NCI-H2196 (cell line): ENCODE measurements around the gene MROH8.
"Not testable (repeated sequence)": the region's sequence is repeated elsewhere in the genome, so short reads cannot be mapped to it uniquely, and the experiment has no call there.

Experiments
- DNase-seq: peaks from one replicate; lab custom pipeline; 2025; ENCODE audit not compliant: unreplicated experiment; lab: John Stamatoyannopoulos, UW

MROH8 gene

DNA sequence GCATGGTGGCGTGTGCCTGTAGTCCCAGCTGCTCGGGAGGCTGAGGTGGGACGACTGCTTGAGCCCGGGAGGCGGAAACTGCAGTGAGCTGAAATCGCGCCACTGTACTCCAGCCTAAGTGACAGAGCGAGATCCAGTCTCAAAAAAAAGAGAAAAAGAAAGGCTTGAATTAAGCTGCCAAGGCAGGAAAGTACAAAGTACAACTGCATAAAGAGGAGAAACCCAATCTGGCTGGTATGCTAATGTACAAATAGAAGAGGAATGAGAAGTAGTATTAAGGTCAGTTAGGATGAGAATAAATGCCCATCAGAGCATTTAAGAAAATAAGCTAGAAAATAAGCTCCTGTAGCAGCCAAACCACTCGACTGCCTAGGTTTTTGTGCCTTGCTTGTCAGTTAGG, 23.4 kb downstream of the MROH8 start:
- DNase-seq = no peak

DNA sequence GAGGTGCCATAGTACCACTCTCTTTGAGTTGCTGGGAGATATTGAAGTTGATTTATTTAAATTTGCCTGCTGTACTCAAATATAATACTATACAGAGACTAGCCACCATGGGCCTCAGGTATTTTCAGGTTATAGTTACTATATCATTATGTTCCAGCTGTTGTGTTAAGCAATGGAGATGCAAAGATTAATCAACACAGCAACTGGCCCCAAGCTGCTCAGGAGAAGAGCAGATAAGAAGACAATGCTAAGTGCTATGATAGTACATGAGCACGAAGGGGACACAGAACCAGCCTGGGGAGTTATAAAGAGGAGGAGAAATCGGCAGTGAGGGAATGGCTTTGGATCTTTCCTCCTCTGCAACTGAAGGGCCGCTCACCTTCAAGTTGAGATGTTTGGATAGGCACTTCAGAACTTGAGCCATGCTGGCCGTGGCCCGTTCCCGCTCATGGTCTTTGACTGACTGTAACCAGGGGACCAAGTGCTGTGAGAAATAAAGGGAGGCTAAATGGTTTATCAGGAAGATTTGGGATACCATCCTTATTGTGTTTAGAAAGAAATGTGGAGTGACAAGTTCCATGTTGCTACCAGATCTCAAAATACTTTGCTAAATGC, 24.6 kb downstream of the MROH8 start:
- DNase-seq = no peak

DNA sequence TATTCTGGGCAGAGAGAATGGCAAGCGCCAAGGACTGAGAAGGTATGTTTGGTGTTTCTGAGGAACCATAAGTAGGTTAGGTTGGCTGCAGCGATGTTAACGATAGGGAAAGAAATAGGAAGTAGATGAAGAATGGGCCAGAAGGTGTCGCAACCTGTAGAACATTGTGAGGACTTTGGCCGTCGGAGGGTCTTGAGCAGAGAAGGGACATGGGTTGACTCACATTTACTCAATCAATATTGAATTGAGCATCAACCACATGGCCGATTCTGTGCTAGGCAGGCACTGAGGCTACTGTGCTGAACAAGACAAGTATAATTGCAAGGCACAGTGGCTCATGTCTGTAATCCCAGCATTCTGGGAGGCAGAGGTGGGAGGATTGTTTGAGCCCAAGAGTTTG, 27.1 kb downstream of the MROH8 start:
- no peak for DNase-seq

DNA sequence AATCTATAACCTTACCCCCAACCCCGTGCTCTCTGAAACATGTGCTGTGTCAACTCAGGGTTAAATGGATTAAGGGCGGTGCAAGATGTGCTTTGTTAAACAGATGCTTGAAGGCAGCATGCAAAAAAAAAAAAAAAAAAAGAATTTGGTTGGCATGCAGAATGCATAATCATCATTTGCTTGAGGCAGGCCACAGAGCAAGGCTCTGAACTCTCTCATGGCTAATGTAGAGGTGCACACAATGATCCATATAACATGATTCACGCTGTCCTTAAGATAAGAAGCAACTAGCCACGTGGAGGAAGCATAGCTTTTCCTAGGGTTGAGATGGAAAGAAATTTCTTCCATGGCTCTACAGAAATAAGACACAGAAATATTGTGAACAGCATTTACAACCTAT, 27.8 kb downstream of the MROH8 start:
- DNase-seq = no peak

DNA sequence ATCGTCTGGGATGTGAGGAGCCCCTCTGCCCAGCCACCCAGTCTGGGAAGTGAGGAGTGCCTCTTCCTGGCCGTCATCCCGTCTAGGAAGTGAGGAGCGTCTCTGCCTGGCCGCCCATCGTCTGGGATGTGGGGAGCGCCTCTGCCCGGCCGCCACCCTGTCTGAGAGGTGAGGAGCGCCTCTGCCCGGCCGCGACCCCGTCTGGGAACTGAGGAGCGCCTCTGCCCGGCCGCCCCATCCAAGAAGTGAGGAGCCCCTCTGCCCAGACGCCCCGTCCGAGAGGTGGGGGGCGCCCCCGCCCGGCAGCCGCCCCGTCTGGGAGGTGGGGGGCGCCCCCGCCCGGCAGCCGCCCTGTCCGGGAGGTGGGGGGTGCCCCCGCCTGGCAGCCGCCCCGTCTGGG, 28.5 kb downstream of the MROH8 start:
- DNase-seq = not testable (repeated sequence)

DNA sequence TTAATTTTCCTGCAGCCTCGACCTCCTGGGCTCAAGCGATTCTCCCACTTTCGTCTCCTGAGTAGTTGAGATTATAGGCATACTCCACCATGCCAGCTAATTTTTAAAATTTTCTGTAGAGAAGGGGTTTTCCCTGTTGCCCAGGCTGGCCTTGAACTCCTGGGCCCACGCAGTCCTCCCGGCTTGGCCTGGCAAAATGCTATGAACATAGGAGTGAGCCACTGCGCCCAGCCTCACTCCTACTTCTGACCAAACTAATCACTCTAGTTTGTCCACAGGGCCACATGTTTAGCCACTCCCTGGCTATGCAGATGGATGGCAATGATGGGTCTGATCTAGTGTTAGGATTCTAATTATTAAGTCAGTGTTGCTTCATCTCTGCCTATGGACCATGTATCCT, 32.1 kb downstream of the MROH8 start:
- DNase-seq = no peak

DNA sequence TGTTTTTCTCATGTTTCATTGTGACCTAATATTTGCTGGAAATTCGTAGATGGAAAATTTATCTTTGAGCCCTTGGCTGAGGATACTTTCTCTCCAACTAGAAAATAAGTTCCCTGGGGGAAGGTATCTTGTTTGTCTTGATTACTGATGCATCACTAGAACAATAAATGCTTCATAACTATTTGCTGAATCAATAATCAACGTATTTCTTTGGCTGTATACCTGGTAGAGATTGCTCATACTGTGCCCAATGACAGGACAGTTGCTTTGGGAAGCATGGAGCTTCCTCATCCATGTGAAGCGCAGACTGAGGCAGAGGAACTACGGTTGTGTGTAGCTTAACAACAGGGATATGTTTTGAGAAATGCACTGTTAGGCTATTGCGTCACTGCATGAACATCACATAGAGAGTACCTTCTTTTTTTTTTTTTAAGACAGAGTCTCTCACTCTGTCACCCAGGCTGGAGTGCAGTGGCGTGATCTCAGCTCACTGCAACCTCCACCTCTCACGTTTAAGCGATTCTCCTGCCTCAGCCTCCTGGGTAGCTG, 34.4 kb downstream of the MROH8 start:
- no peak for DNase-seq

DNA sequence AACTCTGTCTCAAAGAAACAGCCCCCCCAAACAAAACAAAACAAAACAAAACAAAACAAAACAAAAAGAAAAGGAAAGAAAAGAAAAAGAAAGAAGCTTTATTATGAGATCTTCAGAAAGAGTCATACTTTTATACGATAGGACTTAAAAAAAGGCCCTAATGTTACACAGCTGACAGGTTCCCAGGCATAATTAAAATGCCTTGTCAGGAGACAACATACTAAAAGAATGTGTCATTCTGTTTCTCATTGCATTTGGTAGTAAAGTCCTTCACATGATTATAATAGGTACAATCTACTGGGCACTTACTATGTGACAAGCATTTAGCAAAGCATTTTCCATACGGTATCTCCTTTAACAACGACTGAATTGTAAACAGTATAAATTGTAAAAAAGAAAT, 36.6 kb downstream of the MROH8 start:
- no peak for DNase-seq

DNA sequence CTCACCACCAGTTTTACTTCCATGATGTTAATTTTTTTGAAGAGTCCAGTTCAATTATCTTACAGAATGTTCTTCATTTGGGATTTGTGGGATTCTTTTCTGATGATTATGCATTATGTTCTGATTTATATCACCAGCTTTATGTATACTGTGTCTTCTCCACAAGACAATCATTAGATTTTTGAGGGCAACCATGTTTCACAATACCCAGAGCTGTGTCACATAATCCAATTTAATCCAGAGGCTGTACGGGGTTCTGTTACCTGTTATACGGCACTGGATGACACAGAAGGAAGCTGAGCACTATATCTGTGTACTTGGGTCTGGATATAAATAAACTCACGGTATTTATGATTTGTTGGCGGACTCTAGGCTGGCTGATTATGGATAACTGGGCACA, 41.8 kb downstream of the MROH8 start:
- DNase-seq = no peak

DNA sequence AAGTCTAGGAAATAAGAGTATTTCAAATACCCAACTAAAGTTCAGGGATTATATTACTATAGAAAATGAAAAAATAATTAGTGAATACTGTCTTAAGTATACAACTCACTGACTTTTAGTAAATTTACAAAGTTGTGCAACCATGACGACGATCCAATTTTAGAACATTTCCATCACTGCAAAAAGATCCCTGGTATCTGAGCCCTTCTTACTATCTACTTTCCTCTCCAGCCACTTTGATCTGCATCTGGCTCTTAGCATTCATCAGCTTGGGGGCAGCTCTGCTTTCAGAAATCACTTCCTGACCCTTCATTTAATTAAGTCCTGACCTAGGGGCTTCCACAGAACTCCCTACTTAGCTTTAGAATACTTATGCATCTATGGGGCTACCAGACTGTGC, 45.4 kb downstream of the MROH8 start:
- DNase-seq = no peak

DNA sequence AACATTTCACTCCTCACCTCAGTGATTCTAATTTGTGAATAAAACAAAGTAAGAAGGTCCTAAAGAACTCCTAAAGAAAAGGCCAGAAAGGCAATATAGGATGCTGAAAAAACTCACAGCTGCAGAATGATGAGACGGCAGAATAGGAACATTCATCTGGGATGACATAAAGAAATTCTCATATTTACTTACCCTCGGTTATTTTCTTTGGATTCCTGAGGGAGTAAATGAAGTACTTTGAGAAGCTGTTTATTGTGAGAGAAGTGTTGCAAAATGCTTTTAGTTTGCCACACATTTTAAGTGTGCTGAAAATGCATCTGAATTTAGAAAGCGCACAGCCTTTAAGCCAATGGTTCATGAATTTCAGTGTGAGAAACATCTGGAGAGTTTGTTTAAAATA, 47.9 kb downstream of the MROH8 start:
- DNase-seq = no peak

DNA sequence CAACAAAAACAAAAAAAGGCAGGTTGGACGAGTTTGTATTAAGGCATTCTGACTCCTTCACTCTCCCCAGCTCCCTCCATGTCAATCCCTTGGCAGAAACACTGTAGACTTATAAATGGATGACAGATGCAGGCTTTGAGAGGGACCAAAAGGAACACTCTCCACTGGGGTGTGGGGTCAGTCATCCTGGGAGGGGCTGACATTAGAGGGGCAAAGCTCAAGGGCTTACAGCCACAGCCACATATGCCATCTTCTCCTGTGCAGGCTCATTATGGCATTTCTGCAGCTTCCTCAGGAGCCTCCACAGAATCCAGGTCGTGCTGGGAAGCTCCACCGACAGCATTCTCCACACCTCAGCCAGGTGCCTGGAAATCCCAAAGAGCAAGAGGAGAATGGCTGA, 50.5 kb downstream of the MROH8 start:
- DNase-seq = no peak

DNA sequence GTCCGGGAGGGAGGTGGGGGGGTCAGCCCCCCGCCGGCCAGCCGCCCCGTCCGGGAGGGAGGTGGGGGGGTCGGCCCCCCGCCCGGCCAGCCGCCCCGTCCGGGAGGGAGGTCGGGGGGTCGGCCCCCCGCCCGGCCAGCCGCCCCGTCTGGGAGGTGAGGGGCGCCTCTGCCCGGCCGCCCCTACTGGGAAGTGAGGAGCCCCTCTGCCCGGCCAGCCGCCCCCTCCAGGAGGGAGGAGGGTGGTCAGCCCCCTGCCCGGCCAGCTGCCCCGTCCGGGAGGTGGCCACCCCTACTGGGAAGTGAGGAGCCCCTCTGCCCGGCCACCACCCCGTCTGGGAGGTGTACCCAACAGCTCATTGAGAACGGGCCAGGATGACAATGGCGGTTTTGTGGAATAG, 53.1 kb downstream of the MROH8 start:
- DNase-seq = not testable (repeated sequence)

DNA sequence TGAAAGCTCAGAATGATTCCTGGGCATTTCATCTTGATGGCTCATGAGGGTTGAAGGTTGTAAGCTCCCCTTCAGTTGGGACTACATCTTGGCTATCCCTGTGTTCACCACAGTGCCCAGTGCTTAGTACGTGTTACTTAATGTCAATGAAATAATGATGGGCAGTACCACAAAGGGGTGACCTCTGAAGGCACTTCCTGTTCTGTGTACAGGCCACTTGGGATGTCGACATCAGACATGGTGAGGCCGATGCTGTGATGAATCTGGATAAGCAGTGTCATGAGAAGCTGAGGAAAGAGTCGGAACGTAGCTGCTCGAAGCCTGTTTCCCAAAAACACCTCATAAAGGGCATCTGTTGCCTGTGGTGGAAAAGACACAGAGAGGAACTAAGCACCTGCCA, 55.9 kb downstream of the MROH8 start:
- DNase-seq = no peak

DNA sequence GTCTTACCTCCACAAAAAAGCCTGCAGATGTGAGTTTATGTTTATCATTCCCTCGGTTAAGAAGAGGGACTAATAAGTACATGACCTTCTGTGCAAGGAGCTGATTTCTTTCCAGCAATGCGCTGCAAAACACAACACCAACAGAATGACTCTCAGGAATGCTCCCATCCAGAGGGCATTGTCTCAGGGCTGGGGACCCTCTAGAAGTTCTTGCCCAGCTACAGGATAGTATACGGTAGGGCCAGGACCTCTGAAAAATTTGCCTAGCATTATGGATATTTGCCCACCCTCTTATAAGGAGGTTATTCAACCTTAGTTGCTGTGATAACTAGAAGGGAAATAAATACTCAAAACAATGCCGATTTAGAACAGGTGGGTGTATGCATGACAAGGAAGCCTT, 58.9 kb downstream of the MROH8 start:
- DNase-seq = no peak

DNA sequence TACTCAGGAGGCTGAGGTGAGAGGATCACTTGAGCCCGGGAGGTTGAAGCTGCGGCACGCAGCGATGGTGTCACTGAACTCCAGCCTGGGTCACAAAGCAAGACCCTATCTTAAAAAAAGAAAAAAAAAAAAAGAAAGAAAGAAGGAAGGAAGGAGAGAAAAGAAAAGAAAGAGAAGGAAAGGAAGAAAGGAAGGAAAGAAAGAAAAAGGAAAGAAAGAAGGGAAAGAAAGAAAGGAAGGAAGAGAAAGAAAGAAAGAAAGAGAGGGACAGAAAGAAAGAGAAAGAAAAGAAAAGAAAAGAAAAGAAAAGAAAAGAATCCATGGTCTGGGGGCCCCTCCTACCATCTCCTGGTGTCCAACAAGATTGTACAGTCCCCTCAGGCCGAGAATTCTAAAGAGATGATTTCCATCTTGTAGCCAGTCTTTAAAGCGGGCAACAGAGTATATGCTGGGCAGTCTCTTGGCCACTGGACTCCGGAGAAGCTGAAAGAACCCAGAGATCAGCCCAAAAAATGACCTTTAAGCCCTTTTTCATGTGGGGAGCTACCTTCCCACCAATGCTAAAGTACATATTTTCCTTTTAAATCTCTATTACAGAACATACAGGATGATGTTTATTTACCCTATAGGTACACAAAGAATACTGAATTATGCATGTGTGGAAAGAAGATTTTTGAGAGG, 59.9 kb downstream of the MROH8 start:
- no peak for DNase-seq

DNA sequence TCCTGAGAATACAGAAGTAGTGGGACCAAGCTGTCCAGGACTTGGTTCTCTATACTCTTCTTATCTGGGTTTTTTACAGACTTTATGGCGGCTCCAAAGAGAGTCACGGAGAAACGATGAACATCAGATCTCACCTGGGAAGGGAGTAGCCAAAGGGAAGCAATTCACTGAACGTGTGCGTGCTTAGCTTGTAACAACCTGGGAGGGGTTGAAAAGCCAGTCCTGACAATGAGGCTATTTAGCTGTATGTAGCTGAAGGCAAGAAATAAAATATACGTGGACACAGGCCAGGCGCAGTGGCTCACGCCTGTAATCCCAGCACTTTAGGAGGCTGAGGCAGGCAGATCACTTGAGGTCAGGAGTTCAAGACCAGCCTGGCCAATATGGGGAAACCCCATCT, 65.3 kb downstream of the MROH8 start:
- DNase-seq = no peak

DNA sequence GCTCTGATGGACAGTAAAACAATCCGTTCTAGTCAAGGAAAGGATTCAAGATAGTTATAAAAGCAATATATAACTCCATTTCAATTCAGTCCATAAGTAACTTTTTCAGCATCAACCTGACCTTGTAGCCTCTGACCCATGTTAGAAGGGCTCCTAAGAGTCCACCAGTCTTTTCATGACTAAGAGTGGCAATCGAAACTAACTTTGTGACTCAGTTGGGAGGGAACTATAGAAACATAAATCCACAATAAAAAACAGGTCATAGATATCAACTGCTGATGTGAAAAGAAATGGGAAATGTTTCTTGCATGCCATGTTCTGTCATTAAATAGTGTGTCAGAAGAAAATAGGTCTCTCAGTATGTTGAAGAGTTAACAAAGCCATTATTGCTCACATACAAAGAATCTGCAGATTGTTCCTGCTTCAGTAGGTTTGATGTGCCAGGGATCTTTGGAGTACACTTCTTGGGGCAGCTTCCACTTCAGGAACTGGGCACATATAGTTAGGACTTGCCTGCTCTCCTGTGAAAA, 67.4 kb downstream of the MROH8 start:
- DNase-seq = no peak

DNA sequence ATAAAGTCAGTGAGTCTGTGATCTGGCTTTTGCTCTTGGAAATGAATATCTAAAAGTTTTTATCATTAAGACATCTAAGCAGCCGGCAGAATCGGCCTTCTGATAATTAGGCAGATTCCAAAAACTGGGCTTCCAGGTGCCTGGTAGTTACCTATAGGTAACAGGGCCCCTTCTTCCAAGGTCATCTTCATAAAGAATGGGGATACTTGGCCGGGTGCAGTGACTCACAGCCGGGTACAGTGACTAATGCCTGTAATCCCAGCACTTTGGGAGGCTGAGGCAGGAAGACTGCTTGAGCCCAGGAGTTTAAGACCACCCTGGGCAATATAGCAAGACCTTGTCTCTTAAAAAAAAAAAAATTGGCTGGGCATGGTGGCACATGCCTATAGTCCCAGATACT, 70.7 kb downstream of the MROH8 start:
- DNase-seq = no peak

DNA sequence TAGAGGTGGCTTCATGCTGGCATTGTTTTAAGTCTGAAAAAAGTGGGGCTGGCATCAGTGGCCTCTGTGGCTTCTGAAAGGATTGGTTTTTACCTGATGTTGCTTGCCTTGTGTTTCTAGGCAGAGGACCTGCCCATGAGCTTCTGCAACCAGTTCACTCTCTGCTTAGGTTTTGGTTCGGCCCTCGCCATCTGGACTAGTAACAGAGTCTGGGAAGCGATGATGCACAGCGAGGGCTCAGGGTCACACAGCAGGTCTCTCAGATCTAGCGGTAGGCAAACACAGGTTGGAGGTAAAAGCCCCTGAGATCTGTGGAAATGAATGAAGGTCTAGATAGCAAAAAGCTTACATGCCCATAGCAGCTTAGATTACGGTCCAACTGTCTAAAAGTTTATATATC, 76.8 kb downstream of the MROH8 start:
- no peak for DNase-seq

DNA sequence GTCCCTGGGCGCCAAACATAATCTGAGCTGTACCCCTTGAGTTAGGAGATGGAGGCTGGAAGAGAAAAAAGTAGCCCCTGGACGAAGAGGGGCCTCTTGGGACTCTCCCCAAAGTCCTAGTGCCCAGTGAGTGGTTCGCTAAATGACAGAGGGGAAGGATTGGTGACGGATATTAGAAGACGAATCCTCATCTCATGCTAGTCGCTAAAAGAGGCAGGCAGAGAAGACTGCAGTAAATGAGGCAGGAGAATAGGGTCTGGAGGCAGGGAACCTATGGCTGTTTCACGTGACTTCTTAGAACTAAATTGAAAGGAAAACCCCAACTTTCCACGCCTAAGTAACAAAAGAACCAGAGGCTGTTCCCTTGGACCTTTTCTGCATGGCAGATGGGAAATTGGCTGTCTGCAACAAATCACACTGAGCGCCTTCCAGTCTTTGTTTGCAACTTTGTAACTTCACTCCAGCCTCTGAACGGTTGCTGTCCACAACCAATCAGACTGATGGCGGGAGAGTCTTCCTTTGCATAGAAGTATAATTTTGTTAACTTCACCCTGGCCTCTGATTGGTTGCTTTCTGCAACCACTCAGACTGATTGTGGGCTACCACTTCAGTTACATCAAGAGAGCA, 82.8 kb downstream of the MROH8 start:
- no peak for DNase-seq
